Mesenchymal stem cell (in vitro differentiated cells and primary cell): ENCODE measurements around the gene TMEM151A.

ENCODE experiments used
- DNase-seq: peaks from one replicate; pipeline ENCODE4 v3.0.0-alpha.2; 2013
- H2AFZ ChIP-seq: one replicate; pipeline ENCODE4 v1.6.1; 2013; ENCODE audit warnings: low read depth, mild to moderate bottlenecking, control low read depth, inconsistent platforms, low read length, moderate library complexity
- H2AK5ac ChIP-seq: 2 replicates; pipeline ENCODE4 v1.6.1; 2013; ENCODE audit warnings: low read length, moderate library complexity, mild to moderate bottlenecking, inconsistent platforms; ENCODE audit not compliant: severe bottlenecking
- H2BK120ac ChIP-seq: one replicate; pipeline ENCODE4 v1.6.1; 2013; ENCODE audit warnings: low read depth, mild to moderate bottlenecking, inconsistent platforms, low read length, moderate library complexity
- H2BK12ac ChIP-seq, 2 experiments: one replicate each; pipeline ENCODE4 v1.6.1; 2013; ENCODE audit warnings: inconsistent platforms in 2 of 2, low read length in 2 of 2, mild to moderate bottlenecking in 2 of 2, moderate library complexity in 2 of 2, control low read depth in 1 of 2
- H2BK15ac ChIP-seq: one replicate; pipeline ENCODE4 v1.6.1; 2013; ENCODE audit warnings: mild to moderate bottlenecking, low read depth, inconsistent platforms; ENCODE audit not compliant: poor library complexity, severe bottlenecking
- H2BK5ac ChIP-seq: 2 replicates; pipeline ENCODE4 v1.6.1; 2013; ENCODE audit warnings: low read depth, mild to moderate bottlenecking, low read length, control low read depth, inconsistent platforms; ENCODE audit not compliant: poor library complexity, severe bottlenecking
- H3K14ac ChIP-seq, 2 experiments: one replicate each; pipeline ENCODE4 v1.6.1; 2013; ENCODE audit warnings: inconsistent platforms in 2 of 2, low read length in 2 of 2, control low read depth in 1 of 2, mild to moderate bottlenecking in 1 of 2, moderate library complexity in 1 of 2
- H3K18ac ChIP-seq, 2 experiments: one replicate each; pipeline ENCODE4 v1.6.1; 2013; ENCODE audit warnings: inconsistent platforms in 2 of 2, low read length in 2 of 2, control low read depth in 1 of 2, low read depth in 1 of 2, mild to moderate bottlenecking in 1 of 2
- H3K23ac ChIP-seq, 2 experiments: one replicate each; pipeline ENCODE4 v1.6.1; 2013; ENCODE audit warnings: inconsistent platforms in 2 of 2, low read length in 2 of 2, mild to moderate bottlenecking in 2 of 2, moderate library complexity in 2 of 2, control low read depth in 1 of 2
- H3K27ac ChIP-seq: 2 replicates; pipeline ENCODE4 v1.5.1; 2013; ENCODE audit warnings: mild to moderate bottlenecking, moderate library complexity, low read length, control low read depth, inconsistent platforms; ENCODE audit not compliant: poor library complexity, severe bottlenecking
- H3K27me3 ChIP-seq, 2 experiments: 2 replicates each; pipeline versions ENCODE4 v1.6.1 to v1.7.0; 2013; ENCODE audit warnings: low read length in 2 of 2, mild to moderate bottlenecking in 2 of 2, moderate library complexity in 2 of 2, control low read depth in 1 of 2, inconsistent platforms in 1 of 2; ENCODE audit not compliant: control insufficient read depth in 1 of 2, insufficient read depth in 1 of 2
- H3K36me3 ChIP-seq, 2 experiments: 2 replicates each; pipeline versions ENCODE4 v1.6.1 to v1.7.0; 2013; ENCODE audit warnings: low read length in 2 of 2, control low read depth in 1 of 2, inconsistent platforms in 1 of 2, low read depth in 1 of 2, mild to moderate bottlenecking in 1 of 2; ENCODE audit not compliant: insufficient read depth in 2 of 2, control insufficient read depth in 1 of 2
- H3K4ac ChIP-seq, 2 experiments: one replicate each; pipeline ENCODE4 v1.6.1; 2013; ENCODE audit warnings: inconsistent platforms in 2 of 2, low read length in 2 of 2, mild to moderate bottlenecking in 2 of 2, moderate library complexity in 2 of 2, control low read depth in 1 of 2, low read depth in 1 of 2
- H3K4me1 ChIP-seq: 2 replicates; pipeline ENCODE4 v1.6.1; 2013; ENCODE audit warnings: low read depth, low read length, control low read depth; ENCODE audit not compliant: control insufficient read depth, insufficient read depth
- H3K4me2 ChIP-seq: 2 replicates; pipeline ENCODE4 v1.6.1; 2013; ENCODE audit warnings: low read length, mild to moderate bottlenecking, inconsistent platforms; ENCODE audit not compliant: poor library complexity, severe bottlenecking
- H3K4me3 ChIP-seq, 2 experiments: 2 replicates each; pipeline versions ENCODE4 v1.5.1 to v1.7.0; 2013; ENCODE audit warnings: low read length in 2 of 2, mild to moderate bottlenecking in 2 of 2, control low read depth in 1 of 2, low read depth in 1 of 2; ENCODE audit not compliant: insufficient read depth in 1 of 2
- H3K79me1 ChIP-seq: replicated peaks from 2 replicates; pipeline ENCODE4 v1.6.1; 2013; ENCODE audit warnings: mild to moderate bottlenecking, control low read depth, low read length, inconsistent platforms; ENCODE audit not compliant: poor library complexity, severe bottlenecking
- H3K9ac ChIP-seq: 2 replicates; pipeline ENCODE4 v1.7.0; 2013; ENCODE audit warnings: mild to moderate bottlenecking, low read length, moderate library complexity
- H3K9me3 ChIP-seq: 2 replicates; pipeline ENCODE4 v1.7.0; 2013; ENCODE audit warnings: mild to moderate bottlenecking, low read length; ENCODE audit not compliant: control insufficient read depth
- H4K8ac ChIP-seq: one replicate; pipeline ENCODE4 v1.6.1; 2013; ENCODE audit warnings: inconsistent platforms, mild to moderate bottlenecking, low read length, moderate library complexity
- H4K91ac ChIP-seq: one replicate; pipeline ENCODE4 v1.6.1; 2013; ENCODE audit warnings: mild to moderate bottlenecking, low read length, inconsistent platforms
- WGBS: methylation state at CpG from one replicate; pipeline ENCODE4 v1.1.7; 2013; ENCODE audit warnings: mixed read lengths; 5-methylcytosine and 5-hydroxymethylcytosine counted together

TMEM151A gene

GRCh38 chr11:66247295-66247694 is 44.4 kb upstream of the TMEM151A start:
- no peak overlapping the region for H3K23ac ChIP-seq
- H3K27ac ChIP-seq: no peak overlapping the region
- no peak overlapping the region for H3K18ac ChIP-seq
- H4K91ac ChIP-seq: no peak overlapping the region
- WGBS: 87% methylated on average over 4 of the region's 4 CpGs
- peaks cover 3% of the 10 kb centered on the region for H3K4me1 ChIP-seq
- no peak overlapping the region for H3K9ac ChIP-seq
- H3K36me3 ChIP-seq: peaks cover 48 to 64% of the 10 kb centered on the region in 2 experiments
- no peak overlapping the region for H2BK5ac ChIP-seq
- H3K14ac ChIP-seq: no peak overlapping the region
- H2BK15ac ChIP-seq: no peak overlapping the region
- no peak overlapping the region for H3K4ac ChIP-seq
- H2AK5ac ChIP-seq: no peak overlapping the region
- no peak overlapping the region for H3K4me2 ChIP-seq
- no peak overlapping the region for H3K4me3 ChIP-seq
- no peak overlapping the region for H2AFZ ChIP-seq
- no peaks in the 10 kb centered on the region for H3K79me1 ChIP-seq
- no peak overlapping the region for H4K8ac ChIP-seq
- no peak overlapping the region for H2BK12ac ChIP-seq
- no peak overlapping the region for H2BK120ac ChIP-seq
- no peaks in the 10 kb centered on the region for H3K27me3 ChIP-seq
- no peak for DNase-seq
- H3K9me3 ChIP-seq: no peaks in the 10 kb centered on the region

GRCh38 chr11:66247801-66248200 is 43.9 kb upstream of the TMEM151A start:
- H3K27ac ChIP-seq: no peak overlapping the region

GRCh38 chr11:66248903-66249302 is 42.8 kb upstream of the TMEM151A start:
- H3K18ac ChIP-seq: no peak overlapping the region
- no peak overlapping the region for H2AFZ ChIP-seq
- no peak overlapping the region for H3K14ac ChIP-seq
- no peak overlapping the region for H3K4me2 ChIP-seq
- no peak for DNase-seq
- no peak overlapping the region for H4K8ac ChIP-seq
- no peak overlapping the region for H2BK5ac ChIP-seq
- H3K9me3 ChIP-seq: no peaks in the 10 kb centered on the region
- no peak overlapping the region for H4K91ac ChIP-seq
- H3K23ac ChIP-seq: no peak overlapping the region
- no peak overlapping the region for H3K4me3 ChIP-seq
- no peaks in the 10 kb centered on the region for H3K79me1 ChIP-seq
- 93% methylated on average over 6 of the region's 6 CpGs for WGBS
- H3K9ac ChIP-seq: no peak overlapping the region
- H3K4ac ChIP-seq: no peak overlapping the region
- no peak overlapping the region for H3K27ac ChIP-seq
- H3K36me3 ChIP-seq: peaks cover 38 to 53% of the 10 kb centered on the region in 2 experiments
- no peak overlapping the region for H2AK5ac ChIP-seq
- no peaks in the 10 kb centered on the region for H3K27me3 ChIP-seq
- peaks cover 1% of the 10 kb centered on the region for H3K4me1 ChIP-seq
- no peak overlapping the region for H2BK120ac ChIP-seq
- no peak overlapping the region for H2BK12ac ChIP-seq
- H2BK15ac ChIP-seq: no peak overlapping the region

More at GRCh38 chr11:66247801-66248200, 43.9 kb upstream of the TMEM151A start:
- Histone ChIP-seq H3K4me1 (peaks cover 1% of the 10 kb centered on the region), H2BK5ac (no peak overlapping the region), H2AFZ (no peak overlapping the region), H3K4ac (no peak overlapping the region), H4K8ac (no peak overlapping the region), H3K79me1 (no peaks in the 10 kb centered on the region), H3K9ac (no peak overlapping the region), H2AK5ac (no peak overlapping the region), H3K4me2 (no peak overlapping the region), H3K36me3 (peaks cover 43 to 59% of the 10 kb centered on the region in 2 experiments), H3K23ac (no peak overlapping the region), H2BK120ac (no peak overlapping the region), H3K9me3 (no peaks in the 10 kb centered on the region), H3K14ac (no peak overlapping the region), H3K18ac (no peak overlapping the region), H2BK12ac (no peak overlapping the region), H3K27me3 (no peaks in the 10 kb centered on the region), H3K4me3 (no peak overlapping the region), H2BK15ac (no peak overlapping the region), H4K91ac (no peak overlapping the region)
- DNase-seq: no peak
- WGBS: 100% methylated on average over 2 of the region's 3 CpGs

GRCh38 chr11:66251809-66252208 is 39.9 kb upstream of the TMEM151A start:
- Histone ChIP-seq H3K4ac (no peak overlapping the region), H3K36me3 (peaks cover 30 to 31% of the 10 kb centered on the region in 2 experiments), H3K4me2 (no peak overlapping the region), H2BK120ac (no peak overlapping the region), H2AFZ (no peak overlapping the region), H3K79me1 (no peaks in the 10 kb centered on the region), H3K23ac (no peak overlapping the region), H3K4me3 (no peak overlapping the region), H3K4me1 (peaks cover 3% of the 10 kb centered on the region), H3K18ac (no peak overlapping the region), H2BK5ac (no peak overlapping the region), H3K14ac (no peak overlapping the region), H3K9ac (no peak overlapping the region), H3K27ac (no peak overlapping the region), H3K27me3 (no peaks in the 10 kb centered on the region), H2AK5ac (no peak overlapping the region), H2BK15ac (no peak overlapping the region), H4K91ac (no peak overlapping the region), H2BK12ac (no peak overlapping the region), H4K8ac (no peak overlapping the region), H3K9me3 (no peaks in the 10 kb centered on the region)
- WGBS: 87% methylated on average over 6 of the region's 7 CpGs
- no peak for DNase-seq
